IMR-90 (cell line): ENCODE measurements around the gene PSMD4.

Experiments used
- BHLHE40 ChIP-seq: fragments of 150-350 bp; IDR thresholded peaks from 2 replicates; pipeline ENCODE4 v1.6.1; 2016; ENCODE audit warnings: mild to moderate bottlenecking, low read depth, low read length
- CEBPB ChIP-seq: IDR thresholded peaks from 2 replicates; pipeline ENCODE4 v1.6.1; 2012; ENCODE audit warnings: low read depth, low read length, improper control_type of control experiment
- CHD1 ChIP-seq: IDR thresholded peaks from 2 replicates; pipeline ENCODE4 v1.6.1; 2012; ENCODE audit warnings: low read depth, low read length, improper control_type of control experiment
- CTCF ChIP-seq: conservative IDR thresholded peaks from 2 replicates; pipeline ENCODE4 v1.5.1; 2012; ENCODE audit warnings: mild to moderate bottlenecking, low read depth, low read length, improper control_type of control experiment
- FOS ChIP-seq: fragments of 150-350 bp; IDR thresholded peaks from 2 replicates; pipeline ENCODE4 v1.6.1; 2016; ENCODE audit warnings: low read depth, low read length
- MAFK ChIP-seq: IDR thresholded peaks from 2 replicates; pipeline ENCODE4 v1.6.1; 2012; ENCODE audit warnings: low read depth, low read length, improper control_type of control experiment
- MAZ ChIP-seq: IDR thresholded peaks from 2 replicates; pipeline ENCODE4 v1.6.1; 2012; ENCODE audit warnings: low read depth, mild to moderate bottlenecking, low read length, improper control_type of control experiment, moderate library complexity, borderline replicate concordance
- POLR2A ChIP-seq: IDR thresholded peaks from 2 replicates; pipeline ENCODE4 v1.6.1; 2012; ENCODE audit warnings: mild to moderate bottlenecking, low read depth, low read length
- RAD21 ChIP-seq: IDR thresholded peaks from 2 replicates; pipeline ENCODE4 v1.6.1; 2012; ENCODE audit warnings: low read length, improper control_type of control experiment
- RCOR1 ChIP-seq: IDR thresholded peaks from 2 replicates; pipeline ENCODE4 v1.6.1; 2012; ENCODE audit warnings: mild to moderate bottlenecking, low read length, improper control_type of control experiment; ENCODE audit not compliant: insufficient replicate concordance
- RFX5 ChIP-seq: IDR thresholded peaks from 2 replicates; pipeline ENCODE4 v1.8.0; 2012; ENCODE audit warnings: low read depth, mild to moderate bottlenecking, low read length, moderate library complexity
- USF2 ChIP-seq: fragments of 150-350 bp; IDR thresholded peaks from 2 replicates; pipeline ENCODE4 v1.6.1; 2017; ENCODE audit warnings: mild to moderate bottlenecking, antibody characterized with exemption, low read length, low read depth

GRCh38 chr1:151277249-151277648, 22.7 kb downstream of the PSMD4 start:
- TF ChIP-seq CTCF, result no peak
- TF ChIP-seq BHLHE40, result no peak
- TF ChIP-seq MAFK, result no peak
- TF ChIP-seq RAD21, result no peak
- no peak for TF ChIP-seq CHD1
- TF ChIP-seq RFX5, result no peak
- no peak for TF ChIP-seq RCOR1
- TF ChIP-seq POLR2A, result no peak
- TF ChIP-seq USF2, result no peak
- TF ChIP-seq MAZ, result no peak
- TF ChIP-seq FOS, result no peak
- no peak for TF ChIP-seq CEBPB
